Transverse colon (tissue), 3 donors: ENCODE results near the gene STXBP4.

Experiments
- CTCF ChIP-seq, 5 experiments: fragments of 200-600 bp in 3 of 5; fragments of 450-650 bp in 2 of 5; sonication (generic) in 3 of 5; IDR thresholded peaks; 1 replicate in 2 of 5; 2 replicates in 3 of 5; pipeline ENCODE4 v1.5.1; 2016 to 2017; ENCODE audit warnings: antibody characterized with exemption in 5 of 5, inconsistent platforms in 3 of 5, mild to moderate bottlenecking in 2 of 5, moderate library complexity in 1 of 5
- EP300 ChIP-seq: sonication (generic); formaldehyde crosslinking; IDR thresholded peaks from one replicate; pipeline ENCODE4 v1.6.1; 2017; ENCODE audit warnings: antibody characterized with exemption, low read depth
- POLR2A ChIP-seq: fragments of 450-650 bp; IDR thresholded peaks from one replicate; pipeline ENCODE4 v1.6.1; 2016; ENCODE audit warnings: antibody characterized with exemption, mild to moderate bottlenecking, moderate library complexity

- TF ChIP-seq EP300 (no peak), POLR2A (no peak), CTCF (IDR thresholded peaks at IDR 0.05) (no peak)
These were observed 20.2 kb upstream of the STXBP4 start for GRCh38 chr17:54948380-54948779.
